ENCODE data around the gene NAT16. TPM values are rescaled to one million over a fixed set of nuclear protein-coding genes. Genes with fewer than 3 reads are reported as not detected.

NAT16 gene
- total and polyA plus RNA-seq, 2 of the 8 experiments (the other 6 are each of a cell fraction or from before 2014, with no cell fraction given) = 0.26 to 0.84 TPM

- no peak overlapping the region for H2BK120ac ChIP-seq (replicated peaks; ENCODE audit: low read depth, low read length)
- H3K9ac ChIP-seq (replicated peaks in 1 of 4; ENCODE audit: extremely low read depth in 1 of 4, low read depth in 3 of 4, low read length in 3 of 4) = peak overlapping the region in 2 of 4 experiments; percentile 25 to 45; a peak in 4 of 7 replicates
- H4K5ac ChIP-seq (ENCODE audit: insufficient read length, low read depth, low read length) = peak overlapping the region; percentile 67
- peak overlapping the region; percentile 62 for H3K56ac ChIP-seq (replicated peaks; ENCODE audit: insufficient read length, low read depth, low read length)
- H3K4me3 ChIP-seq (ENCODE audit: extremely low read depth in 1 of 4, insufficient read depth in 2 of 4, low read depth in 3 of 4, low read length in 4 of 4) = peak overlapping the region; percentile 48 to 82 (median 66)
- H2BK20ac ChIP-seq (ENCODE audit: low read length) = no peak overlapping the region
- DNase-seq (ENCODE audit: low read depth in 1 of 2, low spot score in 2 of 2) (peak in 1 of 2 experiments; percentile 79), FAIRE-seq (no peak)
- no peak overlapping the region; the same call in 1 of the 2 replicates for H4K8ac ChIP-seq (ENCODE audit: extremely low read depth, insufficient read depth, low read length)
- H3K27ac ChIP-seq (ENCODE audit: low read depth, low read length) = peak overlapping the region; percentile 16; the same call in 1 of the 2 replicates
- ChIA-PET CTCF (ENCODE audit: partially characterized antibody) (interaction anchor here (0.7 to 7.6 kb wide), 9 partner anchors 9 to 89 kb away, joined by 3 to 115 read pairs (median 5); partner anchors contain the start of gene SERPINE1), POLR2A (ENCODE audit: partially characterized antibody) (interaction anchor here (0.6 to 4.7 kb wide), 8 partner anchors 8 to 78 kb away, joined by 3 to 20 read pairs (median 4); partner anchors contain the start of gene VGF)
- H3K4ac ChIP-seq (replicated peaks; ENCODE audit: insufficient read length, low read depth, low read length) = peak overlapping the region; percentile 17
- no peaks in the 10 kb centered on the region for H4K20me1 ChIP-seq (replicated peaks in 1 of 2; ENCODE audit: control insufficient read depth in 1 of 2, insufficient read depth in 2 of 2, low read length in 2 of 2)
- H3K23me2 ChIP-seq (ENCODE audit: low read depth, low read length) = no peaks in the 10 kb centered on the region; the same call in 1 of the 2 replicates
- H4K91ac ChIP-seq (replicated peaks; ENCODE audit: insufficient read length, low read length) = peak overlapping the region; percentile 22
- peaks cover 0 to 6% (median 4%) of the 10 kb centered on the region in 4 experiments; a peak in 3 of 7 replicates for H3K27me3 ChIP-seq (replicated peaks in 1 of 4; ENCODE audit: control insufficient read depth in 3 of 4, extremely low read depth in 1 of 4, insufficient read depth in 3 of 4, low read length in 3 of 4)
- H3K79me1 ChIP-seq (ENCODE audit: low read depth, low read length) = no peaks in the 10 kb centered on the region
- H3K14ac ChIP-seq (ENCODE audit: insufficient read length) = no peak overlapping the region
- H2BK12ac ChIP-seq (ENCODE audit: low read depth, low read length) = no peak overlapping the region
- H3K9me3 ChIP-seq (ENCODE audit: insufficient read depth in 2 of 2, low read depth in 1 of 2, low read length in 1 of 2) = no peaks in the 10 kb centered on the region; a peak in 1 of 4 replicates
- peaks cover 8 to 20% (median 15%) of the 10 kb centered on the region in 4 experiments for H3K4me1 ChIP-seq (replicated peaks in 1 of 4; ENCODE audit: control insufficient read depth in 3 of 4, insufficient read depth in 4 of 4, low read length in 3 of 4)
- H3K79me2 ChIP-seq (ENCODE audit: control insufficient read depth in 1 of 2, insufficient read depth in 2 of 2, low read length in 2 of 2) = 0 out of 4 replicates have a peak, but pooled peaks cover 0 to 4% of the 10 kb centered on the region in 2 experiments
- H2BK15ac ChIP-seq (ENCODE audit: low read length) = no peak overlapping the region
- H3K23ac ChIP-seq (ENCODE audit: insufficient read length) = no peak overlapping the region
- no peak overlapping the region for H2AFZ ChIP-seq (ENCODE audit: low read length)
- H2AK5ac ChIP-seq (ENCODE audit: low read depth, low read length) = no peak overlapping the region
- peak overlapping the region; percentile 73; the same call in 1 of the 2 replicates for H2BK5ac ChIP-seq (ENCODE audit: low read depth, low read length)
- 0 out of 2 replicates have a peak overlapping the region, but pooled peaks have one; percentile 71 for H3K18ac ChIP-seq (ENCODE audit: extremely low read depth, low read length)
- peaks cover 0 to 3% (median 1%) of the 10 kb centered on the region in 4 experiments; a peak in 3 of 8 replicates for H3K36me3 ChIP-seq (ENCODE audit: control insufficient read depth in 2 of 4, insufficient read depth in 4 of 4, low read length in 3 of 4)
- WGBS, 2 experiments (ENCODE audit: extremely low coverage in 1 of 2, insufficient coverage in 1 of 2, insufficient read length in 1 of 2, insufficient replicate concordance in 2 of 2, low coverage in 1 of 2, low lambda C conversion rate in 2 of 2, missing lambda C conversion rate in 1 of 2) = 0% methylated on average over 9 of the region's 34 CpGs; no CpG with 5 or more reads in 1 of the 2 experiments
- peak overlapping the region; percentile 78 to 80 for H3K4me2 ChIP-seq (ENCODE audit: insufficient read depth in 1 of 2, low read depth in 2 of 2, low read length in 2 of 2)
- 0 out of 2 replicates have a peak, but pooled peaks have one; percentile 28 for TF ChIP-seq SUZ12 (IDR thresholded peaks at IDR 0.05; ENCODE audit: low read length)
- no peak for TF ChIP-seq RAD21 (IDR thresholded peaks at IDR 0.05 in 1 of 2, conservative IDR thresholded peaks at IDR 0.05 in 1 of 2; ENCODE audit: low read depth in 2 of 2, low read length in 2 of 2)
- no peak for TF ChIP-seq GTF2F1 (IDR thresholded peaks at IDR 0.05; ENCODE audit: borderline replicate concordance, low read depth, low read length)
- peak; percentile 78 for TF ChIP-seq KDM4A (IDR thresholded peaks at IDR 0.05; ENCODE audit: low read depth, low read length, severe bottlenecking)
- TF ChIP-seq SIX5 (IDR thresholded peaks at IDR 0.05; ENCODE audit: low read depth, low read length) = no peak
- TF ChIP-seq GABPA (IDR thresholded peaks at IDR 0.05; ENCODE audit: borderline replicate concordance, insufficient read depth, low read length) = no peak
- no peak for TF ChIP-seq SAP30 (IDR thresholded peaks at IDR 0.05; ENCODE audit: insufficient read depth, insufficient replicate concordance, low read length)
- no peak for TF ChIP-seq KDM1A (IDR thresholded peaks at IDR 0.05; ENCODE audit: borderline replicate concordance, low read length)
- TF ChIP-seq TCF12 (IDR thresholded peaks at IDR 0.05; ENCODE audit: low read depth, low read length) = no peak
- no peak for TF ChIP-seq MAX (IDR thresholded peaks at IDR 0.05)
- TF ChIP-seq ASH2L (IDR thresholded peaks at IDR 0.05; ENCODE audit: low read length) = peak; percentile 24
- no peak for TF ChIP-seq SP4 (IDR thresholded peaks at IDR 0.05; ENCODE audit: low read length)
Observed at GRCh38 chr7:101154693-101155102, 25.4 kb downstream of the NAT16 start.

Data from H1 (cell line).